HEK293 (cell line): ENCODE measurements around the gene JCHAIN.
"Not testable (repeated sequence)": the region's sequence is repeated elsewhere in the genome, so short reads cannot be mapped to it uniquely, and the experiment has no call there.

Experiments used
- CTCF ChIA-PET: fragments of 350-600 bp; formaldehyde crosslinking; extraction: SDS; loops from one replicate; lab custom pipeline; 2021; ENCODE audit warnings: antibody characterized with exemption; lab: Yijun Ruan, JAX
- POLR2A ChIA-PET: fragments of 300-600 bp; formaldehyde crosslinking; extraction: SDS; loops from one replicate; lab custom pipeline; 2020; ENCODE audit warnings: antibody characterized with exemption, inconsistent platforms; lab: Yijun Ruan, JAX
- H3K27ac ChIP-seq: fragments of 200-500 bp; sonication (Bioruptor generic); 2 replicates; pipeline ENCODE4 v1.5.1; 2014; ENCODE audit warnings: low read depth, low read length, control low read depth, inconsistent platforms; ENCODE audit errors: extremely low read depth
- H3K36me3 ChIP-seq, 2 experiments: fragments of 200-500 bp in 1 of 2; sonication (Bioruptor generic) in 1 of 2; 1 replicate in 1 of 2; 2 replicates in 1 of 2; pipeline ENCODE4 v1.5.1; 2014 to 2017; ENCODE audit warnings: inconsistent platforms in 2 of 2, low read length in 2 of 2; ENCODE audit not compliant: control insufficient read depth in 2 of 2, insufficient read depth in 1 of 2
- H3K4me1 ChIP-seq: fragments of 200-500 bp; sonication (Bioruptor generic); 2 replicates; pipeline ENCODE4 v1.5.1; 2014; ENCODE audit warnings: mild to moderate bottlenecking, low read length, inconsistent platforms; ENCODE audit not compliant: control insufficient read depth, insufficient read depth
- H3K4me3 ChIP-seq: 2 replicates; pipeline ENCODE4 v1.5.1; 2011; ENCODE audit warnings: low read depth, mild to moderate bottlenecking, control low read depth, low read length, moderate library complexity
- H3K9me3 ChIP-seq: fragments of 200-500 bp; sonication (Bioruptor generic); 2 replicates; pipeline ENCODE4 v1.5.1; 2014; ENCODE audit warnings: low read depth, low read length, inconsistent platforms; ENCODE audit not compliant: control insufficient read depth, insufficient read depth
- GLIS1 ChIP-seq: fragments of 450-650 bp; formaldehyde crosslinking; IDR thresholded peaks from 2 replicates; pipeline ENCODE4 v1.5.1; 2016; ENCODE audit warnings: missing biosample characterization, missing genetic modification characterization
- MEIS1 ChIP-seq: sonication (generic); formaldehyde crosslinking; IDR thresholded peaks from 2 replicates; pipeline ENCODE4 v1.8.1; 2022; ENCODE audit warnings: missing genetic modification reagents, mild to moderate bottlenecking, borderline replicate concordance
- MYNN ChIP-seq: fragments of 450-650 bp; formaldehyde crosslinking; IDR thresholded peaks from 2 replicates; pipeline ENCODE4 v1.5.1; 2016; ENCODE audit warnings: missing biosample characterization, missing genetic modification characterization, borderline replicate concordance
- SP3 ChIP-seq: fragments of 450-650 bp; formaldehyde crosslinking; IDR thresholded peaks from 2 replicates; pipeline ENCODE4 v1.5.1; 2016; ENCODE audit warnings: missing biosample characterization, missing genetic modification characterization
- TCF7L2 ChIP-seq: IDR thresholded peaks from 2 replicates; pipeline ENCODE4 v1.6.1; 2011; ENCODE audit warnings: low read depth, mild to moderate bottlenecking, inconsistent platforms, low read length, moderate library complexity, borderline replicate concordance
- ZBTB1 ChIP-seq: fragments of 450-650 bp; formaldehyde crosslinking; IDR thresholded peaks from 2 replicates; pipeline ENCODE4 v1.5.1; 2016; ENCODE audit warnings: missing biosample characterization, missing genetic modification characterization
- ZFP3 ChIP-seq: fragments of 450-650 bp; formaldehyde crosslinking; IDR thresholded peaks from 2 replicates; pipeline ENCODE4 v1.5.1; 2016; ENCODE audit warnings: low read depth, missing biosample characterization, missing genetic modification characterization
- ZIC2 ChIP-seq: fragments of 450-650 bp; formaldehyde crosslinking; IDR thresholded peaks from 2 replicates; pipeline ENCODE4 v1.5.1; 2016; ENCODE audit warnings: missing biosample characterization, missing genetic modification characterization
- ZNF184 ChIP-seq: fragments of 450-650 bp; IDR thresholded peaks from 2 replicates; pipeline ENCODE4 v1.5.1; 2018; ENCODE audit warnings: missing biosample characterization, mild to moderate bottlenecking, missing genetic modification characterization
- ZNF280C ChIP-seq: fragments of 450-650 bp; formaldehyde crosslinking; IDR thresholded peaks from 2 replicates; pipeline ENCODE4 v1.5.1; 2016; ENCODE audit warnings: missing biosample characterization, missing genetic modification characterization
- ZNF350 ChIP-seq: fragments of 450-650 bp; formaldehyde crosslinking; IDR thresholded peaks from 2 replicates; pipeline ENCODE4 v1.5.0; 2017; ENCODE audit warnings: missing biosample characterization, mild to moderate bottlenecking, missing genetic modification characterization
- ZNF37A ChIP-seq: fragments of 450-650 bp; IDR thresholded peaks from 2 replicates; pipeline ENCODE4 v1.5.1; 2018; ENCODE audit warnings: missing biosample characterization, missing genetic modification characterization
- ZNF521 ChIP-seq: fragments of 450-650 bp; formaldehyde crosslinking; IDR thresholded peaks from 2 replicates; pipeline ENCODE4 v1.5.1; 2017; ENCODE audit warnings: missing biosample characterization, mild to moderate bottlenecking, missing genetic modification characterization
- ZNF645 ChIP-seq: fragments of 450-650 bp; formaldehyde crosslinking; IDR thresholded peaks from 2 replicates; pipeline ENCODE4; 2016; ENCODE audit warnings: missing biosample characterization, missing genetic modification characterization
- ZNF664 ChIP-seq: fragments of 450-650 bp; formaldehyde crosslinking; IDR thresholded peaks from 2 replicates; pipeline ENCODE4 v1.5.1; 2016; ENCODE audit warnings: missing biosample characterization, missing genetic modification characterization
- TF ChIP-seq, protein P1 (sequence below): fragments of 450-650 bp; formaldehyde crosslinking; IDR thresholded peaks from 2 replicates; pipeline ENCODE4 v1.5.1; 2016; ENCODE audit warnings: missing biosample characterization, missing genetic modification characterization, borderline replicate concordance

The JCHAIN gene

DNA sequence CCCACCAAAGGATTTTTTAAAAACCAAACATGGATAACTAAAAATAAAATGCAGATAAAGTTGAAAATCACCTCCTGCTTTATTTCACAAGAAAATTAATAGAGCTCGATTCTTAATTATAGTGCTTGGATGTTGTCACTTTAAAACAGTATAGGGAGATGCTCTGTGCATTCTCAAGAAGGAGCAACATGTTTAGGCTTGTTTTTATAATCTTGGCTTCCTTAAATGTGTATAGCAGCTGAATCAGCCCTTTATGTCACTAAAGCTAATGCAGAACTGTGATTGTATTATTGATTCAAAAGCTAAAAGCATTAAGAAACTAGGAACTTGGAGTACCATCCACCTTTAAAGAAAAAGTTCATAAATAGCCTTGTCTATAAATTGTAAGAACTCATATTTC is 35.0 kb upstream of the JCHAIN start (continued):
- TF ChIP-seq ZNF645 (tag by site-specific recombination) = no peak

DNA sequence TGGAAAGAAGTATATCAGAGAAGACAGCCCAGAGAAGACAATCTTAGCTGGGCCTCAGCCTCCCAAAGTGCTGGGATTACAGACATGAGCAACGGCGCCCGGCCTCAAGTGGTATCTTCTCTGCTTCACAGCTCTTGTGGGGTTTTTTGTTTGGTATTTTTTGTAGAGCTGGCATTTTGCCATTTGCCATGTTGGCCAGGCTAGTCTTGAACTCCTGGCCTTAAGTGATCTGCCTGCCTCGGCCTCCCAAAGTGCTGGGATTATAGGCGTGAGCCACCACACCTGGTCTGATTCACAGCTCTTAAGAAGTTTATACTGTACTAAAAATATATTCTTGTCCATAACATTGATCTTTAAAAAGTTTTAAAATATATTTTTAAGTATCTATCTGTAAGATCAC is 34.4 kb upstream of the JCHAIN start:
- POLR2A ChIA-PET = no interaction called here
- no peak for TF ChIP-seq ZNF645 (tag by site-specific recombination)
- no peak for TF ChIP-seq ZNF350
- TF ChIP-seq MYNN (tag by site-specific recombination) = no peak
- no peak for TF ChIP-seq TCF7L2
- no peak for TF ChIP-seq ZNF521 (tag by site-specific recombination)
- no peak for TF ChIP-seq ZNF664
- no peak for TF ChIP-seq SP3 (tag by site-specific recombination)
- no peak for TF ChIP-seq ZIC2 (tag by site-specific recombination)
- TF ChIP-seq, protein P1, sequence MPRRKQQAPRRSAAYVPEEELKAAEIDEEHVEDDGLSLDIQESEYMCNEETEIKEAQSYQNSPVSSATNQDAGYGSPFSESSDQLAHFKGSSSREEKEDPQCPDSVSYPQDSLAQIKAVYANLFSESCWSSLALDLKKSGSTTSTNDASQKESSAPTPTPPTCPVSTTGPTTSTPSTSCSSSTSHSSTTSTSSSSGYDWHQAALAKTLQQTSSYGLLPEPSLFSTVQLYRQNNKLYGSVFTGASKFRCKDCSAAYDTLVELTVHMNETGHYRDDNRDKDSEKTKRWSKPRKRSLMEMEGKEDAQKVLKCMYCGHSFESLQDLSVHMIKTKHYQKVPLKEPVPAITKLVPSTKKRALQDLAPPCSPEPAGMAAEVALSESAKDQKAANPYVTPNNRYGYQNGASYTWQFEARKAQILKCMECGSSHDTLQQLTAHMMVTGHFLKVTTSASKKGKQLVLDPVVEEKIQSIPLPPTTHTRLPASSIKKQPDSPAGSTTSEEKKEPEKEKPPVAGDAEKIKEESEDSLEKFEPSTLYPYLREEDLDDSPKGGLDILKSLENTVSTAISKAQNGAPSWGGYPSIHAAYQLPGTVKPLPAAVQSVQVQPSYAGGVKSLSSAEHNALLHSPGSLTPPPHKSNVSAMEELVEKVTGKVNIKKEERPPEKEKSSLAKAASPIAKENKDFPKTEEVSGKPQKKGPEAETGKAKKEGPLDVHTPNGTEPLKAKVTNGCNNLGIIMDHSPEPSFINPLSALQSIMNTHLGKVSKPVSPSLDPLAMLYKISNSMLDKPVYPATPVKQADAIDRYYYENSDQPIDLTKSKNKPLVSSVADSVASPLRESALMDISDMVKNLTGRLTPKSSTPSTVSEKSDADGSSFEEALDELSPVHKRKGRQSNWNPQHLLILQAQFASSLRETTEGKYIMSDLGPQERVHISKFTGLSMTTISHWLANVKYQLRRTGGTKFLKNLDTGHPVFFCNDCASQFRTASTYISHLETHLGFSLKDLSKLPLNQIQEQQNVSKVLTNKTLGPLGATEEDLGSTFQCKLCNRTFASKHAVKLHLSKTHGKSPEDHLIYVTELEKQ (tag by site-specific recombination) = no peak

DNA sequence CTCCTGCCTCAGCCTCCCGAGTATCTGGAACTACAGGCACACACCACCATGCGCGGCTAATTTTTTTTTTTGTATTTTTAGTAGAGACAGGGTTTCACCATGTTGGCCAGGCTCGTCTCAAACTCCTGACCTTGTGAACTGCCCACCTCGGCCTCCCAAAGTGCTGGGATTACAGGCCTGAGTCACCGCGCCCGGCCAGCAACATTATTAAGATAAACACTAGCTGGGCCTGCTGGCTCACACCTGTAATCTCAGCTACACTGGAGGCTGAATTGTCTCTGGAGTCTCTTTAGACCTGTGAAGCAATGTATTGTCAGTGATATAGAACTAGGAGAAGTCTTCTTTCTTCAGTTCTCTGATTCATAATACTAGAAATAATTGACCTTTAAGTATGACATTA is 32.1 kb upstream of the JCHAIN start:
- H3K9me3 ChIP-seq, POLR2A ChIA-PET, H3K4me3 ChIP-seq, H3K27ac ChIP-seq, H3K36me3 ChIP-seq, H3K4me1 ChIP-seq, CTCF ChIA-PET: not testable (repeated sequence)
- TF ChIP-seq GLIS1 (tag by site-specific recombination) = peak; percentile 38; the same call in 1 of the 2 replicates
- TF ChIP-seq, all 188 proteins: peak for 1; not testable (repeated sequence) for 187

More for the DNA sequence above, 34.4 kb upstream of the JCHAIN start:
- Histone ChIP-seq H3K4me3 (no peak overlapping the region), H3K9me3 (no peaks in the 10 kb centered on the region), H3K4me1 (peaks cover 3% of the 10 kb centered on the region; the same call in 1 of the 2 replicates), H3K27ac (no peak overlapping the region), H3K36me3 (no peaks in the 10 kb centered on the region)
- CTCF ChIA-PET = no interaction called here

DNA sequence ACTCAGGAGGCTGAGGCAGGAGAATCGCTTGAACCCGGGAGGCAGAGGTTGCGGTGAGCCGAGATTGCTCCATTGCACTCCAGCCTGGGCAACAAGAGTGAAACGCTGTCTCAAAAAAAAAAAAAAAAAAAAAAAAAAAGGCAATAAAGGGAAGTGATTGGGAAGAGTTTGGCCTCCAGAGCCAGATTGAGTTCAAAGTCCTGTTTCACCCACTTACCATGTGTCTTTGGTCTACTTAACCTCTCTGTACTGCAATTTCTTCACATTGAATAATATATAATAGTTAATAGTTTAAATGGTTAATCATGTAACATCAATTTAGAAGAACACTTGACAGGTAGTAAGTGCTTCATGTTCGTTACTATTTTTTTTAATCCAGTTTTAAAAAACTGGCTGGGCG is 28.3 kb upstream of the JCHAIN start:
- not testable (repeated sequence) for H3K9me3 ChIP-seq, H3K27ac ChIP-seq, H3K4me1 ChIP-seq, H3K4me3 ChIP-seq
- CTCF ChIA-PET = interaction anchor here (0.8 kb wide), 2 partner anchors 9 to 145 kb away, joined by 4 read pairs; partner anchors contain the start of gene GRSF1
- POLR2A ChIA-PET = interaction anchor here (0.6 kb wide), 1 partner anchor 94 kb away, joined by 3 read pairs; no protein-coding TSS in a partner anchor
- H3K36me3 ChIP-seq = peaks cover 4 to 32% of the 10 kb centered on the region in 2 experiments; a peak in 2 of 3 replicates

- Histone ChIP-seq H3K27ac (no peak overlapping the region), H3K36me3 (peaks cover 4 to 36% of the 10 kb centered on the region in 2 experiments; a peak in 2 of 3 replicates), H3K4me3 (no peak overlapping the region), H3K9me3 (no peaks in the 10 kb centered on the region), H3K4me1 (no peaks in the 10 kb centered on the region)
- ChIA-PET POLR2A (no interaction called here), CTCF (interaction anchor here (0.7 kb wide), 1 partner anchor 12 kb away, joined by 3 read pairs; no protein-coding TSS in a partner anchor)
- TF ChIP-seq ZNF280C (no peak), ZNF37A (tag by site-specific recombination) (no peak), ZFP3 (tag by site-specific recombination) (no peak), ZBTB1 (tag by site-specific recombination) (no peak), MEIS1 (CRISPR knock-in tag) (no peak), ZNF184 (no peak)
Observed at GRCh38 chr4:70691661-70692060, 25.4 kb upstream of the JCHAIN start.
